Upper lobe of left lung (tissue), 6 donors: Measurements from ENCODE around the gene TAGLN2. TPM values are rescaled to one million over a fixed set of nuclear protein-coding genes. Genes with fewer than 3 reads are reported as not detected.
A peak's percentile ranks its signal among the peaks of the same experiment; 100 is the strongest.

Source experiments
- ATAC-seq, 2 donors: fragments of 200-7000 bp; cut with Tn5 transposase; one replicate each; pipeline ENCODE4 v1.9.1; 2022; ENCODE audit warnings: mild to moderate bottlenecking in 2 of 2, moderate library complexity in 2 of 2; ENCODE audit not compliant: low FRiP score in 2 of 2
- DNase-seq, 2 donors: peaks; one replicate each; pipeline ENCODE4 v3.0.0-alpha.2; 2019 to 2020
- H3K27ac ChIP-seq, 4 donors: fragments of 200-600 bp; sonication (generic); one replicate each; pipeline ENCODE4 v1.5.1; 2016 to 2019
- H3K27me3 ChIP-seq, 4 donors: fragments of 200-600 bp; sonication (generic); one replicate each; pipeline ENCODE4 v1.5.1; 2017 to 2019
- H3K36me3 ChIP-seq, 4 donors: fragments of 200-600 bp; sonication (generic); one replicate each; pipeline ENCODE4 v1.5.1; 2016 to 2019
- H3K4me1 ChIP-seq, 4 donors: fragments of 200-600 bp; sonication (generic); one replicate each; pipeline ENCODE4 v1.5.1; 2018 to 2019
- H3K4me3 ChIP-seq, 4 donors: fragments of 200-600 bp; sonication (generic); one replicate each; pipeline ENCODE4 v1.5.1; 2017 to 2019; ENCODE audit warnings: mild to moderate bottlenecking in 2 of 4, moderate library complexity in 1 of 4
- H3K9me3 ChIP-seq, 4 donors: fragments of 200-600 bp; sonication (generic); one replicate each; pipeline ENCODE4 v1.5.1; 2018 to 2019
- EP300 ChIP-seq, 4 donors: sonication (generic); formaldehyde crosslinking; IDR thresholded peaks; one replicate each; pipeline ENCODE4 v1.5.1; 2017; ENCODE audit warnings: antibody characterized with exemption in 4 of 4, control low read depth in 2 of 4
- POLR2A ChIP-seq, 4 donors: fragments of 450-650 bp; IDR thresholded peaks; one replicate each; pipeline ENCODE4 v1.5.1; 2016 to 2017; ENCODE audit warnings: antibody characterized with exemption in 4 of 4, mild to moderate bottlenecking in 2 of 4
- POLR2AphosphoS5 ChIP-seq, 2 donors: sonication (generic); formaldehyde crosslinking; IDR thresholded peaks; one replicate each; pipeline ENCODE4 v1.5.1; 2017; ENCODE audit warnings: antibody characterized with exemption in 2 of 2
- WGBS, 2 donors: methylation state at CpG; one replicate each; pipeline ENCODE4 v1.1.5; 2017 to 2018; 5-methylcytosine and 5-hydroxymethylcytosine counted together
- total RNA-seq, 6 donors: library from RNA; depleted of rRNA in 4 of 6; stranded (reverse); fragments of >200 nt in 4 of 6; gene quantifications; one replicate each; pipeline versions ENCODE4 v1.1.0 to v1.2.1, GENCODE V29; 2016 to 2021
- TF ChIP-seq, protein P1 (sequence below), 6 experiments: fragments of 450-650 bp in 4 of 6; fragments of 200-600 bp in 2 of 6; sonication (generic) in 2 of 6; IDR thresholded peaks; one replicate each; pipeline ENCODE4 v1.5.1; 2016 to 2019; ENCODE audit warnings: antibody characterized with exemption in 6 of 6
- donor health status: DM: no; HTN: no; CAD: no; lungs with moderate emphysema.
- donor health status: DM: no; HTN: yes; CAD: no; lungs with severe emphysema.

Gene TAGLN2
- total RNA-seq, 6 donors from 2014 or later = 167 to 1,014 (median 605) TPM

DNA sequence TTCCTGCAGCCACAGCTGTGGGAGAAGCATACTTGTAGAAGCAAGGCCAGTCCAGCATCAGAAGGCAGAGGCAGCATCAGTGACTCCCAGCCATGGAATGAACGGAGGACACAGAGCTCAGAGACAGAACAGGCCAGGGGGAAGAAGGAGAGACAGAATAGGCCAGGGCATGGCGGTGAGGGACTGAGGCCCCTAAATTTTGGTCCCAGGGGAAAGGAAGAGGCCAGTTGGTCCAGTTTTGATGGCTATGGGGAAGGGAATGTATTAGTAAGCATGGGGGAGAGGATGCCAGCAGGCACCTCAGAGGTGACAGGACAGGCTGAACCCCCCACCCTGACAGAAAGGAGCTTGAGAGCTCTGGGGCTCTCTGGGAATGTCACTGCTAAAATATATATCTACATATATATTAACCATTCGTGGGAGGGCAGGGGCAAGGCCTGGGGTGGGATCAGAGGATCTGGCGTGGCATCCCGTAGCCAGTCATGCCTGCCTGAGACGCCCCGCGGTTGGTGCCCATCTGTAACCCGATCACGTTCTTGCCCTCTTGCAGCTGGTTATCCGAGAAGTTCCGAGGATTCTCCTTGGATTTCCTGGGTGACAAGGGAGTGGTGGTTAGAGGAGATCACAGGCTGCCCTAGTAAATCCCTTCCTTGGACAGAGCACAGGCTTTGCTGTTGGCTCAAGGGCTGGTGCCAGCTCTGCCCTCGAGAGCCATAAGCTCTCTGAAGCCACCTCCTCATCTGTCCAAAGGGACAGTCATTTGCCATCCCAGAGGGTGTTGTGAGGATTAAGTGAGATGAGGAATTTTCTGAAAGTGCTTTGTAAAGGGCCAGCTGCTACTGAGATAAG is 6.7 kb downstream of the TAGLN2 start:
- Histone ChIP-seq H3K9me3 (no peaks in the 10 kb centered on the region), H3K4me3 (no peak overlapping the region), H3K36me3 (peaks cover 21 to 58% (median 49%) of the 10 kb centered on the region in 4 donors), H3K27me3 (no peaks in the 10 kb centered on the region), H3K27ac (peak overlapping the region in 3 of 4 donors; percentile 81 to 99 (median 97)), H3K4me1 (peaks cover 70 to 95% (median 92%) of the 10 kb centered on the region in 4 donors)
- TF ChIP-seq POLR2AphosphoS5 (IDR thresholded peaks at IDR 0.05) = no peak
- no peak for TF ChIP-seq EP300 (IDR thresholded peaks at IDR 0.05)
- TF ChIP-seq, protein P1, sequence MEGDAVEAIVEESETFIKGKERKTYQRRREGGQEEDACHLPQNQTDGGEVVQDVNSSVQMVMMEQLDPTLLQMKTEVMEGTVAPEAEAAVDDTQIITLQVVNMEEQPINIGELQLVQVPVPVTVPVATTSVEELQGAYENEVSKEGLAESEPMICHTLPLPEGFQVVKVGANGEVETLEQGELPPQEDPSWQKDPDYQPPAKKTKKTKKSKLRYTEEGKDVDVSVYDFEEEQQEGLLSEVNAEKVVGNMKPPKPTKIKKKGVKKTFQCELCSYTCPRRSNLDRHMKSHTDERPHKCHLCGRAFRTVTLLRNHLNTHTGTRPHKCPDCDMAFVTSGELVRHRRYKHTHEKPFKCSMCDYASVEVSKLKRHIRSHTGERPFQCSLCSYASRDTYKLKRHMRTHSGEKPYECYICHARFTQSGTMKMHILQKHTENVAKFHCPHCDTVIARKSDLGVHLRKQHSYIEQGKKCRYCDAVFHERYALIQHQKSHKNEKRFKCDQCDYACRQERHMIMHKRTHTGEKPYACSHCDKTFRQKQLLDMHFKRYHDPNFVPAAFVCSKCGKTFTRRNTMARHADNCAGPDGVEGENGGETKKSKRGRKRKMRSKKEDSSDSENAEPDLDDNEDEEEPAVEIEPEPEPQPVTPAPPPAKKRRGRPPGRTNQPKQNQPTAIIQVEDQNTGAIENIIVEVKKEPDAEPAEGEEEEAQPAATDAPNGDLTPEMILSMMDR (IDR thresholded peaks at IDR 0.05) = no peak
- TF ChIP-seq POLR2A (IDR thresholded peaks at IDR 0.05) = no peak
- DNase-seq (no peak), ATAC-seq (no peak)
- 89 to 90% methylated on average over 9 to 13 of the region's 13 CpGs for WGBS, 2 donors

DNA sequence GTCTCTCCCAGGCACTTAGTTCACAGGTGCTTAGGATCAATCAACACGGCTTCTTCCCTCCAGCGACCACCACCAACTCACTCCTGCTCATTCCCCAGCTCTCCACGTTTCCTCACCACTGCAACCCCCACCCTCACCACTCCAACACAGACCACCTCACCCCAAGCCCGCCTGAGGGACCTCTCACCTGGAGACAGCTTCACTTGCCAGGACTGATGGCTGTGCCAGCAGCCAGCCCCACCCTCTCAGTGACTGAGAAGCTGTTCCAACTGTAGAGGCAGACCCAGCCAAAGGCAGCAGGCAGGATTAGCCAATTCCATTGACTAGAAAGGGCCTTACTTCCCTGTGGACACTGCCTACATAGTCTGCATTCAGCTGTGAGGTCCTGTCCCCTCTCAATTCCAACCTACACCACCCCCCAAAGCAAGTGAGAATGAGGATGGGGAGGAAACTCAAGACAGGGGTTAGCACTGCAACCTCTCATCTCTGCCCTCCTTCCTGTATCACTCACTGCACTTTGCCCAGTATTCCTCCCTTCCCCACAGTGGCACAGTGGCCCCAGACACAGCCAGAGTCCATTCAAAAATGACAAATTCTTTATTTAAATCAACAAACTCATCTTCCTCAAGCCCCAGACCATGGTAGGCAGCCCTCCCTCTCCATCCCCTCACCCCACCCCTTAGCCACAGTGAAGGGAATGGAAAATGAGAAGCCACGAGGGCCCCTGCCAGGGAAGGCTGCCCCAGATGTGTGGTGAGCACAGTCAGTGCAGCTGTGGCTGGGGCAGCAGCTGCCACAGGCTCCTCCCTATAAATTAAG is 7.6 kb downstream of the TAGLN2 start:
- H3K27me3 ChIP-seq = no peaks in the 10 kb centered on the region
- H3K4me3 ChIP-seq = no peak overlapping the region
- H3K36me3 ChIP-seq = peaks cover 21 to 58% (median 49%) of the 10 kb centered on the region in 4 donors
- no peaks in the 10 kb centered on the region for H3K9me3 ChIP-seq
- DNase-seq = no peak
- ATAC-seq = no peak
- H3K27ac ChIP-seq = peak overlapping the region in 3 of 4 donors; percentile 14 to 97 (median 81)
- no peak for TF ChIP-seq POLR2AphosphoS5 (IDR thresholded peaks at IDR 0.05)
- no peak for TF ChIP-seq EP300 (IDR thresholded peaks at IDR 0.05)
- TF ChIP-seq, protein P1 (IDR thresholded peaks at IDR 0.05) = no peak
- TF ChIP-seq POLR2A (IDR thresholded peaks at IDR 0.05) = no peak
- 58 to 59% methylated on average over 5 of the region's 5 CpGs for WGBS, 2 donors
- H3K4me1 ChIP-seq = peaks cover 70 to 96% (median 93%) of the 10 kb centered on the region in 4 donors

DNA sequence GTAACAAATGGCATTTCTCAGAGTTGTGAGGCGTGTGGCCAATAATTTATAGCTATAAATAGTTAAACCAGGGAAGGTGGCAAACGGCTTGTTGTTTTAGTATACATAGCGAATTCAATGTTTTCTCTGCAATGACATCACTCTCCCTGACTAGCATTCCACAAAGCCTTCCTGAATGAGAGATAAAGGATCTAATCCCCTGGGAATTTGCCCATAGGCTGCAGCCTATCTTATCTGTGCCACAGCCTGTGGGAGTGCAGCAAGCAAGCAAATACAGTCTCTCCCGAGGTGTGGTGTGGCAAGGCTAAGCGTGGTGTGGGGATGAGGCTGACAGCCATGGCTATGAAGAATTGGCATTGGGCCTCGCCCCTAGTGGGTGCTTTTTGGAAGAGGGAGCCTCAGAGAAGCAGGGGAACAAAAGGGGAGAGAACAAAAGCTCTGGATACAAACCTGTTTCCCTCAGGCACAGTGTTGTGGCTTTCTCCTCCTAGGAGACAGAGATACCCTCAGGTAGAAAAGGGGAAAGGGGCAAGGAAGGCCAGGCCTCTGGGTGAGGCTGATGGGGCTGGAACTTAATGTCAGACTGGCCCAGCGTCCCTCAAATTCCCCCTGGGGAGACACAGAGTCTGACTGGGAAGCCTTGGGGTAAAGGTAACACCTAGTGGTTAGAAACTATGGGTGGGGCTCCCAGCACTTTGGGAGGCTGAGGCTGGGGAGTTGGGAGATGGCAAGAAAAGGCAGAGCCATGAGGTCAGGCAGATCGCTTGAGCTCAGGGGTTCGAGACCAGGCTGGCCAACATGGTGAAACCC is 8.9 kb downstream of the TAGLN2 start:
- ATAC-seq = peak in 1 of 2 donors; percentile 25
- TF ChIP-seq, protein P1 (IDR thresholded peaks at IDR 0.05) = no peak
- no peak for TF ChIP-seq POLR2AphosphoS5 (IDR thresholded peaks at IDR 0.05)
- TF ChIP-seq EP300 (IDR thresholded peaks at IDR 0.05) = no peak
- no peak for TF ChIP-seq POLR2A (IDR thresholded peaks at IDR 0.05)

DNA sequence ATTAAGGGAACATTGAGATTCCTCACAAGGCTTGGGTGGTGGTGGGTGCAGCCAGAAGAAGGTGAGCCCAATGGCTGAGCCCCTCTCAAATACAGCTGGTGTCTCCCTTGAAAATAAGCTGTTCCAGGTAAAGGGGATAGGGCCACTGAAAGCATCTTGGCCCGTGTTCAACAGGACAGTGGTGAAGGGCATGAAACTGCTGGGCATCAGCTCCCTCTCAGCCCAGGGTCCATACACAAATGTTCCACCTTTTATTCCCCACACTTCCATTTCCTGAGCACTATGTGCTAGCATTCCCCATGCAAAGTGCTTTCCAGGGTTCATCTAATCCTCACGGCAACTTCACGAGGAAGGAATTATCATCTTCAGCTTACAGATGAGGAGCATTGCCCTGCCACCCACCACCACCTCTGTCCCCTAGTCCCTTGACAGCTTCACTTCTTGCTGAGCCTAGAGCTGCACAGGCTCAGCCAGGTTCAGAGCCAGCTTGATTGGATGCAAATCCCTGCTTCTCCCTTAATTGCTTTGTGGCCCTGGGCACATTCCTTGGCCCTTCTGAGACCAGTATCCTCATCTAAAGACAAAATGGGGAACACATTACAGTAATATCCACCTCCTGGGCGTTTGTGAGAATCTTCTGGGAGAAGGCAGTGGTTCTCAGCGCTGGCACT is 9.6 kb downstream of the TAGLN2 start:
- peaks cover 21 to 55% (median 44%) of the 10 kb centered on the region in 4 donors for H3K36me3 ChIP-seq
- DNase-seq (no peak), ATAC-seq (no peak)
- H3K9me3 ChIP-seq = no peaks in the 10 kb centered on the region
- TF ChIP-seq, protein P1 (IDR thresholded peaks at IDR 0.05) = no peak
- TF ChIP-seq POLR2A (IDR thresholded peaks at IDR 0.05) = no peak
- TF ChIP-seq POLR2AphosphoS5 (IDR thresholded peaks at IDR 0.05) = no peak
- no peak for TF ChIP-seq EP300 (IDR thresholded peaks at IDR 0.05)
- H3K27me3 ChIP-seq = no peaks in the 10 kb centered on the region
- H3K4me1 ChIP-seq = peaks cover 60 to 96% (median 92%) of the 10 kb centered on the region in 4 donors
- no peak overlapping the region for H3K4me3 ChIP-seq
- H3K27ac ChIP-seq = peak overlapping the region; percentile 56 to 97 (median 75)
- WGBS, 2 donors = 52 to 63% methylated on average over 5 of the region's 5 CpGs

More for the DNA sequence above, 8.9 kb downstream of the TAGLN2 start:
- no peak for DNase-seq
- H3K27ac ChIP-seq = peak overlapping the region; percentile 56 to 97 (median 72)
- H3K27me3 ChIP-seq = no peaks in the 10 kb centered on the region
- H3K4me1 ChIP-seq = peaks cover 61 to 96% (median 92%) of the 10 kb centered on the region in 4 donors
- no peaks in the 10 kb centered on the region for H3K9me3 ChIP-seq
- no peak overlapping the region for H3K4me3 ChIP-seq
- H3K36me3 ChIP-seq = peaks cover 21 to 56% (median 48%) of the 10 kb centered on the region in 4 donors
- WGBS, 2 donors = 58 to 63% methylated on average over 9 of the region's 9 CpGs
